Middle frontal gyrus (tissue), 1 donor: ENCODE measurements around the gene CHRNA9.

ENCODE experiments used
- DNase-seq: peaks from one replicate; pipeline ENCODE4 v3.0.0-alpha.2; 2015; ENCODE audit warnings: low spot score; ENCODE audit errors: extremely low spot score

CHRNA9 gene

DNA sequence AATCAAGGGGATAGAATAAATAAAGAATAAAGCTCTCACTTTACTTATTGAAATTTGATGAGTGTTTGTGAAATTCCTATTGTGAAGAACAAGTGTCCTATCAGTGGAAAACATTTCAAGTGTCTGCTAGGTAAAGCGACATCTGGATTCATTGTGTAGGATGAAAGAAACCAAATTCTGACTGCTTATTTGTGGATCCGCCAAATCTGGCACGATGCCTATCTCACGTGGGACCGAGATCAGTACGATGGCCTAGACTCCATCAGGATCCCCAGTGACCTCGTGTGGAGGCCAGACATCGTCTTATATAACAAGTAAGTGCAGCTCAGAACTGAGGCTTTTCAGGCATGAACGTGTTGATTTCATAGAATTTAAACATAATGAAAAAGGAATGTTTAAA lies 1.9 kb downstream of the CHRNA9 start:
- DNase-seq: no peak

DNA sequence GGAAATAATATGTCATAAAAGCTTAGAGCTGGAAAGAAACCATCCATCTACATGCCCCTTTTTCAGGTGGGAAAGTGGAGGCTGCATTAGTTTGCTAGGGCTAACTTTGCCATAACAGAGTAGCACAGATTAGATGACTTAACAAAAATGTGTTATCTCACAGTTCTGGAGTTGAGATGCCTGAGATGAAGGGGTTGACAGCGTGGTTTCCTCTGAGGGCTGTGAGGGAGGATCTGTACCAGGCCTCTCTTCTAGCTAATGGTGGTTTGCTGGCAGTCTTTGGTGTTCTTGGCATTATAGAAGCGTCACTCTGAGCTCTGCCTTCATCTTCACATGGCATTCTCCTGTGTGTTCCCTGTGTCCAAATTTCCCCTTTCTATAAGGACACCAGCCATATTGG lies 2.4 kb downstream of the CHRNA9 start:
- DNase-seq: no peak

DNA sequence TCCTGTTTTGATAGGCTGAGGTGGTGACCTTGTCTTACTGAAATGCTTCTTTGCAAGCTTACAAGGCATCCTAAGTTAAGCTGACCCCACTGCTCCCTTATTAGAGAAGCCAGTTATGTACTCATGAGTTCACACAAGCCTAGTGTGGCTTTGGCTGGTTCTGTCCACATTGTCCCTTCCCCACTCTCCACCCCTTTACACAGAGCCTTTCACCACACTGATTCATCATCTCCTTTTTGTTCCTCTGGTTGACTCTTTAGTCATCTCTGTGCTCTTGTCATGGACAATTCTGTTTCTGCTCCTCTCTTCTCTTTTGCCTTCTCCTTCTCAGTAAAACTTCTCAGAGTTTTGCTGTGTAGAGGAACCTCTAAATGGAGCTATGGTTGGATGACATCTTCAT lies 4.9 kb downstream of the CHRNA9 start:
- DNase-seq: no peak

DNA sequence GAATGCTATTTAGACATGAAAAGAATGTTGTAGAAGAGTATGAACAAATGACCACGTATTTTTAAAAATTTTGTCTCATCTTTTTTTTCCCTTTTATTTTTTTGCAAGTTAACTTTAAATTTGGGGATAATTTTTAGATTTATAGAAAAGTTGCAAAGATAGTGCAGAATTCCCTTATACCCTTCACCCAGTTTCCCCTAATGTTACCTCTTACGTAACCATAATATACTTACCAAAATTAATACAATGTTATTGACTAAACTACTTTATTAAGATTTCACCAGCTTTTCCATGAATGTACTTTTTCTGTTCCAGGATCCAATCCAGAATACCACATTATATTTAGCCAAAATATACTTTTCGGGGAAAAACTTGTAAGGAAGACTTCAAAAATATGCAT lies 12.3 kb downstream of the CHRNA9 start:
- no peak for DNase-seq

DNA sequence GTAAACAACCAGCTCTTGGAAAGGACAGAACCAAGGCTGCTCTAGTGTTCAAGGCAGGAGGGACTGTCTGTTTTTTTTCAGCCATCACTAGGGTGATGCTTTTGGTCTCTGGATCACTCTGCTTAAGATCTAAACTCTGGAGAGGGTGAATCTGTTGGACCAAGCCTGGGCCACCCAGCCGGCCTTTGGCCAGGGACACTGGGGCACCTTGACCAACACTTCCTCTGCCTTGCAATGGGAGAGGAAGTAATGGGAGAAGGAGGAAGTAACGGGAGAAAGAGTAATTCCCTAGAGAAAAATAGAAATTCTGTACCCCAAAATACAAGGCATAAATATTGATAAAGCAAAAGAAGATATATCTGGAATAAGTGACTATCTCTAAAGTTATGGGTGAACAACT lies 12.9 kb downstream of the CHRNA9 start:
- no peak for DNase-seq

DNA sequence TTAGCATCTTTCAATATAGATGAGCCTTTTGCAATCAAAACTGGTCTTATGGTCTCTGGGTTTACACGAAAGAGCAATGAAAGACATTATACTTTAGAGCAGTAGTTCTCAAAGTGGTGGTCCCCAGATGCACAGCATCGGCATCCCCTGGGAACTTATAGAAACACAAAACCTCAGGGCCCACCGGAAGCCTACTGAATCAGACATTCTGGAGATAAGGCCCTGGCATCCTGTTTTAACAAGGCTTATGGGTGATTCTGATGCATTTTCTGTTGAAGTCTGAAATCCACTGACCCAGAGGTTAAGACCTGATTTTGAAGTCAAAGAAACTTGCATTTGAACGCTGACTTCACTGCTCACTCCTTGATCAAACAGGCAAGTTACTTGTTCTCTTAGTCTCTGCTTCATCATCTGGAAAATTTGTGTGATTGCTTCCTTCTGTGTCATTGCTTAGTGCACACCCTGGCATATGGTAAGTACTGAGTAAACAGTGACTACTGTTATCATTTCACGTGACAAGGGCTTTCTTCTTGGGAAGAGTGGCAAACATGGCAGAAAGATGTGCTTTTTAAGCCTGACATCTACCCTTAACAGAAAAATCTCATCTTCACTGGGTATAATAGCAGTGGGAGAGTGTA lies 14.5 kb downstream of the CHRNA9 start:
- DNase-seq: no peak

DNA sequence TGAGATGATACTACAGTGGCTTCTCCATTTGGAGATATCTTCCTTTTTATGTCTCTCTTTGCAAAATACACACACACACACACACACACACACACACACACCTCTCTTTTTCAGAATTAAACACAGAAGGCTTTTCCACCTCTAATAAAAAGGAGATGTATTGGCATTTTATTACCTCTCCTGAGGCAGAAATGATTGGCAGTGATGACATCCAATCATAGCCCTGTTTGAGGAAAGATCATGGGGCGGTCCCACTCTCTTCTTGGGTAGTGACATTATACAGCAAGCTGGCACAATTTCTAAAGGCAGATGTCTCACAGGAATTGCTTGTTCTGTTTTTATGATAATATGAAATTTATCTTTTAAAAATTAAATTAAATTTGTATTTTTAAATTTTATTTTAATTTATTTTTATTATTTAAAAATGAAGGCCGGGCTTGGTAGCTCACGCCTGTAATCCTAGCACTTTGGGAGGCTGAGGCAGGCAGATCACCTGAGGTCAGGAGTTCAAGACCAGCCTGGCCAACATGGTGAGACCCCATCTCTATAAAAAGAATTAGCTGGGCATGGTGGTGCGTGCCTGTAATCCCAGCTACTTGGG lies 15.6 kb downstream of the CHRNA9 start:
- no peak for DNase-seq

DNA sequence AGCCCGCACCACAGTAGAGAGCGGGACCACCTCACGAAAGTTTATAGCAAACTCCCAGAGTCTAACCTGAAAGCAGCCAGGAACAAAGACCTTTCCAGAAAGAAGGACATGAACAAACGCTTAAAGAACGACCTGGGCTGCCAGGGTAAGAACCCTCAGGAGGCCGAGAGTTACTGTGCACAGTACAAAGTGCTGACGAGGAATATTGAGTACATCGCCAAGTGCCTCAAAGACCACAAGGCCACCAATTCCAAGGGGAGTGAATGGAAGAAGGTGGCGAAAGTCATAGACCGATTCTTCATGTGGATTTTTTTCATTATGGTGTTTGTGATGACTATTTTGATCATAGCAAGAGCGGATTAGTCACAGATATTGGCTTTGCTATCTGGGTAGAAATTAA lies 19.0 kb downstream of the CHRNA9 start:
- no peak for DNase-seq

DNA sequence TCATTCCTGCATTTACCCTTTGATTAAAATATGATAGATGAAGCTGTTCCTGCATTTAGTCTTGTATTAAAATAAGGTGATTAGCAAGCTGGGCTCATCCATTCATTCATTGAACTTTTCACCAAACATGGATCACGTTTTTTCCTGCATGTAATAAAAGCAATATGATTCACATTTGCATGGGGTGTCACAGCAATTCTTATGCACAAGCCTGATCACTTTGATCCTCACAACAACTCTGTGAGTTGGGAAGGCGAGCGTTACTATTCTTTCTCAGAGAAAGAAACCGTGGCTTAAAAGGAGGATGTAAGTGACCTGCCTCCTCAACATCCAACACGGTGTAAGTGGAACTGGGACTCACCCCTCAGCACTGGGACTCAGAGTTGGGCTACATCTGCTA lies 20.0 kb downstream of the CHRNA9 start:
- DNase-seq: no peak

DNA sequence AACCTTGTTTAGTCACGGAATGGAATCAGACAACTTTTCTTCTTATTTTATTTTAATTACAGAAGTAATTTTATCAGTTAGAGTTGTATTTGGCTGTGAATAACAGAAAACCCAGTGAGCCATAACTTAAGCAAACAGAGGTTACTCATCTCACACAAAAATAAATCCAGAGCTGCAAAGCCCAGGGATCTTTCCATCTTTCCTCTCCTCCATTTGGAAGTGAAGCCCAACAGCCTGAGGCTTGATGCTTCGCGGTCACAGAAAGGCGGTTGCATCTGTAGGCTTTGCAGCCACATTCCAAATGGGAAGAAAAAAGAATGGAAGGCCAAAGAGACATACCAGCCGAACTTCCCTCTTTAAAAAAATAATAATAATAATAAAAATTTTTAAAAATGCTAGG lies 22.6 kb downstream of the CHRNA9 start:
- no peak for DNase-seq

DNA sequence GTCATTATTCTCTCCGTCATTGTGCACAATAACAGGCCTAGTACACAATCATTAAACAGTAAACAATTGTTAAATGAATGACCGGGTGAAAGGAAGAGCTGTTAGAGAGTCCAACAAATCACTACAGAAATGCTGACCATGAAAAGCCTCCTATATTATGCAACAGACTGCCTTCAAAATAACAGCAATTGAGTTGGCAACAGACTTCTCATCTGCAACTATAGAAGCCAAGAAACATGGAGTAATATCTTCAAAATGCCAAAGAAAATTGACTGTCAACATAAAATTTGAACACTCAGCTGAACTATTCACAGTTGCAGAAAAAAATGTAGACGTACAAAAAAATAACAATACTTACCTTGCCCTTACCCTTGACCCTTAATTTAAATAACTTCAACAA lies 26.2 kb downstream of the CHRNA9 start:
- no peak for DNase-seq

DNA sequence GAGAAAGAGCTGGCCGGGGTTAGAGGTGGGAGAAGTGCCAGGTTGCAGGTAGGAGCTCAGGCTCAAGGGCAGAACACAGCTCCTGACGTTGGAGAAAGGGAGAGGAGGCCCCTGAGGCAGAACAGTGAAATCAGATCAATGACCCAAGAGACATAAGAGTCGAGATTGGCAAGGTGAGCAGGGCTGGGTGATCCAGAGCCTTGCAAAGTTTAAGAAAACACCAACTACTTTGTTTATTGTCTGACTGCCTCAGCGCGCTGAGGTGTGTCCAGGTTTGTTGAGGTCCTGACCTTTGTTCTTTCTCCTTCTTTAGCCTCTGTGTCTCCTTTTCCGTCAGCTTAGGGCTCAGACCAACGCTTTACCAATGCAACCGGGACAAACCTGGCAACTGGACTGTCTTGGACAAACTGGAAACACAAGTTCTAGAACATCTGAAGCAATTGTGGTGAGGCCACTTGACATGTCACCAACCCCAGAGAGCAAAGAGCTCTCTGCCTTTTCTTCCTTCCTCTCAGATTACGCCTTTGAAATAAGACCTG lies 28.3 kb downstream of the CHRNA9 start:
- no peak for DNase-seq

DNA sequence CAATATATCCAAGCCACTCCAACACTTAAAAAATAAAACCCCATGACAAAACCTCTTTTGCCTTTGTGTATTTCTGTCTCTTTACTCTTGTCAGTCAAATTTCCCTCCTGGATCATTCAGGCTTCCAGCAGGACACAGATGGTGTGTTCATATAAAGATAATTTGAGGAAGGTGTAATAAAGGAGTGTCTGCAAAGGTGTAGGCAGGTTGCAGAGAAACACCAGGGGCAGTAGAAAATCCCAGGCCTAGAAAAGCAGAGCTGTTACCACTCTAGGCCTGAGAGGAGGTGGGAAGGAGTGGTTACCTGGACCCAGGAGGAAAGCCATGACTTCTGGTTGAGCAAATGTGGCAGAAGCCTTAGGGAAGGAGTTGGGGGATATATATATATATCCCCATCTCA lies 28.8 kb downstream of the CHRNA9 start:
- DNase-seq: no peak

DNA sequence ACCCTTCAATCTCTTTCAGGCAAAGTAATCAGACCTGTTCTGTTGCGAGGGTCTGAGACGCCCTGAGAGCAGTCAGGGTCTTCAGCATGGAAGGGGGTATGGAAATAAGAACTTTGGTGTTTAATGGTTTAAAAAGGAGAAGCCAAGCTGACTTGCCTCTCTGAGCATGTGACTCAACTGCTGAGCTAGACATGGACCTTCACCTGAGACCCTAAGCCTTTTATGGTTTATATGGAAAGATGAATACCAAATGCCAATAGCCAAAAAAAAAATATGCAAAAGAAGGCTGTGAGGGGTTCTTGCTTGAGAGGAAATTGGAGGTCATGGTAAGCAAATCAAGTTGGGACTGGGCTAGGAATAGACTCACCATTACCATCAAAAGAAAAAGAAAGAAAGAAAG lies 30.6 kb downstream of the CHRNA9 start:
- no peak for DNase-seq

DNA sequence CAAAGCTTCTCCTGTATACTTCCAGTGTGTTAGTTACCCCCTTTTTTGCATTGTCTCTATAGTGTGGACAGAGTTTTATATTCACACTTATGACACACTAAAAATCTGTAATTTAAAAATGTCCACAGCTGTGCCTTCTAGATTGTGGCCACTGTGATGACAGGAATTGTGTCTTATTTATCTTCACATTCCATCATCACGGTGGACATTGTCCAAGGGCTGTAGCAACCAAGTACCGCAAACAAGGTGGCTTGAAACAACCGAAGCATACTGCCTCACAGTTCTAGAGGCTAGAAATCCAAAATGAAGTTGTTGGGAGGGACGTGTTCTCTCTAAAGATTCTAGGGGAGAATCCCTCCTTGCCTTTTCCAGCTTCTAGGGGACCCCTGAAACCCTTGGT lies 32.3 kb downstream of the CHRNA9 start:
- DNase-seq: no peak

DNA sequence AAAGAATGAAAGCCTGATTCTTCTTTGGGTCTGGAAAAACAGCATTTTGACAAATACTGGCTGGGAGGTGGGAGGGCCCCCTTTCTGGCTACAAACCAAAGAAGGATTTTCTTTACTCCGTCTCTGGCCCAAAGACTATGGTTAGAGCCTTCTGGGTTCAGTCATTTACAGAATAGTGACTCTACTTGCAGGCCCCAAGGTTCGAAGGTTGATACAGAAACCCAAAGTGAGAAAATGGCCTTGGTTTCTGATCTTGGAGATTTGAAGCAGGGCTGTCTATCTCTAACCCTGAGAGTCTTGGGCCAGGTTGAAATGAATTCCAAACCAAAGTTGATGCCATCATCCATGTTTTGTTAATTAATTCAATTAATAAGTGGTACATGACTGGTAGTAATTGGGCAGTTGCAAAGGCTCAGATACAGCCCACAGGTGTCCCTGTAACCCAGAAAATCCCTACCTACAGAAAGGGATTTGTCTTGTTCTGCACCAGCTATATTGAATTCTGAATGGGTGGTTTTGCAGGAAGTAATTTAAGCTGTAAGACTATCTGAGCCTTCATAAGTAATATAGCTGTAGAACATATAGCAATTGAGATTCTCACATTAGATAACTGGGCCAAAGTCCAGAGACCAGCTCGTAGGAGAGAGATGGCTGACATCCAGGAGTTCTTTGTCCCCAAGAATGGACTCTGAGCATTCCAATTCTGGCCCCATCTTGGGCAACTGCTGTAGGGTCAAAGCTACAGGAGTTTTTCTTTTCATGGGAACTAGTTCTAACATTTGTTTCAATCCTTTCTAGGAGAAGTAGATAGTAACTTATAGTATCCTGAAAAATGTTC lies 34.5 kb downstream of the CHRNA9 start:
- no peak for DNase-seq

DNA sequence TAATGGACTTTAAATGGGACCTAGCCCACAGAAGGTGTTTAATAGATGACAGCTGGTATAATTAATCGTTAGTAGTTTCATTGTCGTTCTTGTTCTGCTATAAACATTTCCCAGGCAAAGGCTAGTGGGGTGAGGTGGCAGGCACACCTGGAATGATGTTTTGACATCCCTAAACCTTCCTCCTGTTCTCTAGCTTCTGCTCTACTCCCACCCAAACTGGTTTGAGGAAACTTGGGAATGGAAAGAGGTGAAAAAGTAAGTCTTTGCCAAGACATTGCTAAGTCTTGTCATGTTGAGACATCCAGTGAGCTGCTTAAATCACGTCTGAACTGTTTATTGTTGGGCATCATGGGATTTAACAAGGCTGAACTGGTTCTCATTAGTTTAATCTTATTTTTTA lies 37.5 kb downstream of the CHRNA9 start:
- DNase-seq: no peak

DNA sequence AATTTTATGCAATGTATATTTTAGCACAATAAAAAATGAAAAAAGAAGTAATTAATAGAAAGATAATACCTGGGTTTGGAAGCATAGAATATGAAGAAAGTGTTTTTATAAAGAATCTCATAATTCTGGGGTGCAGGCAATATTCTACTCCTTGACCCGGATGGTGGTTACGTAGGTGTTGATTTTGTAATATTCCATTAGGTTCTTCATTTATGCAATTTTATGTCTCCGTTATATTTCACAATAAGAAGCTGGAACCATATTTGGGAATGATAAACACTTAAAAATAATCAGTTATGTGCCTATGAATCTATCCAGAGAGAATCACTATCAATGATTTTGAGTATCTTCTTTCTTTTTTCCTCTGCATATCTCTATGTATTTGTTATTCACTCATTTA lies 38.5 kb downstream of the CHRNA9 start:
- no peak for DNase-seq

DNA sequence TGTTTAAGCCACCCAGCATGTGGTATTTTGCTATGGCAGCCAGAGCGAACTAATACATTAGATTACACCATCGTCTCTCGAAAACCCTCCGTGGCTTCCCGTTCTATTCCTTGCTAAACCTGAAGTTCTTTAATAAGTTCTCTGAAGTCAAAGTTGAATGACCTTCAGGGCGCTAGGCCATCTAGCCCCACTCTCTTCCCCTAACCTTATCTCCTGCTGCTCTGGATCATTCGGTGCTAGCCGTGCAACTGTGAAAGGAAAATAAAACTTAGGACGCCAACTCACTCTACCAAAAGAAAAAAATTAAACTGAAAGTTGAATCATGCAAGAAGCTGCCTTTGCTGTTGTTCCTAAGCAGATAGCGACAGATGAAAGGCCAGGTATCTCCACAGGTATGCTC lies 40.0 kb downstream of the CHRNA9 start:
- DNase-seq: no peak

DNA sequence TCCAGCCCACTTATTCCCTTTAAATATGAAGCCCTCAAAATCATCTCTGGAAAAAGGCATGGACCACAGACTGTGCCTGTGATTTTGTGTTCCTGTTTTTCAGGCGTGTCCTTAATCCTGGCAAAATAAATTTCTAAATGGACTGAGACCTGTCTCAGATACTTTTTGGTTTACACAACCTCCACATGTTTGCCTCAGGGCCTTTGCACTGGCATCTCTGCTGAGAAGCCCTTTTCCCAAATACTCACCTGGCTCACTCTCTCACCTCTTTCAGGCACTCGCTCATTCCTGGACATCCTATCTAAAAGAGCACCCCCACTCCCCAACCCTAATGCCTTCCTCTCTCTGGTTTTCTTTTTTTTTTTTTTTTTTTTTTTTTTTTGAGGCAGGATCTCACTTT lies 40.5 kb downstream of the CHRNA9 start:
- no peak for DNase-seq

DNA sequence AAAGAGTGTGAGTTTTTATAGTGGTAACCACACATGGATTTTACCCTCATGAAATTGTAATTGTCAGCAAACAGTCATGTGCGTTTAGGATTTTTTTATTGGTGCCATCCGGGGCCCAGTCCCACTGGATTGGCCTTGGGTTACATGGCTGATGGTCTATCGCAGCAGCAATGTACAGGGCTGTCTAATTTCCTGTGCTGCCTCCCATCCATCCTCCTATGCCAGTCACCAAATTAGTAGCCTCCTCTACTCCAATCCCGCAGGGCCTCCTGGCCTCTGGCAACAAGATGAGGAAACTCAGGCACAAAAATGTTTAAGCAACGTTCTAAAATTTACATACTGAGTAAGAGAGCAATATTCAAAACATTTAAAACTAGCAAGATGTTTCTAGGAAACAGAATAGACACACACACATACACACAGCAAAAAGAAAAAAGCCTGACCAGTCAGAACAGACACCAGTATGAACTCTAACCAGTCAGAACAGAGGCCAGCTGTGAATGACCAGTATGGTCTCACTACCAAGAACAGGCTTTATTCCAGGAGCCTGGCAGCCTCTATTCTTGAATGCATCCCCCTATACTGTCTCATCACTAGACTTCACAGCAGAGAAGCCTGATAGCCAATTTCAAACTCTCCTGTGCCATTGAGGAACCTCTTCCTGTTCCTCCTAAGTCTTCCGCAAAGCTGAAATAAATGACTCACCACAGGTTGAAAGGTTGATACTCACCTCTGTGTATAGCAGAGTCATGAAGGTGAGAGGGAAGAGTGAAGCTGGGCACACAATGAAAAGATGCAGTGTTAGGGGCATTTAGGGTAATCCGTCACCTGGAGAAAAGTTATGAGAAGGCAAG lies 42.6 kb downstream of the CHRNA9 start:
- no peak for DNase-seq

DNA sequence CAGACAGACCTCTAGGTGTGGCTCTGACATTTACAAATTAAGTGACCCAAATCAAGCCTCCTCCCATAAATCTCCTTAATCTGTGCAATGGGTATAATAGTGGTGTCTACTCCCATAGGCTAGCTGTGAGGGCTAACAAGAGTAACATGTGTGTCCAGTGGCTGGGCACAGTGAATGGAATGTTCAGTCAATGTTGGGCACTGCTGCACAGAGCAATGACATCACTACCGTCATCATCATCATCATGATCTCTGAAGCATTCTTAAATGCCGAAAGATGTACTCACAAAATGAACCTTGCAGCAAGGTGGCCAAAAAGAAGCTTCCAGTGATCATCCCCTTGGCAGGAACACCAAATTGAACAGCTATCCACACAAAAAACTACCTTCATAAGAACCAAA lies 43.5 kb downstream of the CHRNA9 start:
- no peak for DNase-seq
